GM12801 (cell line): ENCODE results near the gene OLFML2B.

Experiments
- TF ChIP-seq, protein P1 (sequence below): IDR thresholded peaks from one replicate; pipeline ENCODE4 v1.5.1; 2011; ENCODE audit warnings: control low read depth; ENCODE audit not compliant: insufficient read length; ENCODE audit errors: extremely low read depth

Gene OLFML2B

DNA sequence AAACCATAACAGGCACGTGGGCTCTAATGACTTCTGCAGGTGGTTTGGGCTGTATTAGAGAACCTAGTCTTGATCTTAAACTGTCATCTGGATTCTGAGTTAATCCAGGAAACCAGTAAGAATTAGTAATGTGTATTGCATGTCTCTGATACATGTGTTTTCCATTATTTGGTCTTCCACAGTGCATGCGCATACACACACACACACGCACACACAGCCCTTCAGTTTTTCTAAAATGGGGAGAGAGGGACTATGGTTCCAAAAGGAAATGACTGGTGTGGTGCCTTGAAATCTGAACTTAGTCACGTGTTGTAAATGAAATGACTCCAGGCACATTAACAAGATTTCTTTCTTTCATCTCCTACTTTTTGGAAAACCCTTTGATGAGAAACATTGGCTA, 67.6 kb downstream of the OLFML2B start:
- TF ChIP-seq, protein P1, sequence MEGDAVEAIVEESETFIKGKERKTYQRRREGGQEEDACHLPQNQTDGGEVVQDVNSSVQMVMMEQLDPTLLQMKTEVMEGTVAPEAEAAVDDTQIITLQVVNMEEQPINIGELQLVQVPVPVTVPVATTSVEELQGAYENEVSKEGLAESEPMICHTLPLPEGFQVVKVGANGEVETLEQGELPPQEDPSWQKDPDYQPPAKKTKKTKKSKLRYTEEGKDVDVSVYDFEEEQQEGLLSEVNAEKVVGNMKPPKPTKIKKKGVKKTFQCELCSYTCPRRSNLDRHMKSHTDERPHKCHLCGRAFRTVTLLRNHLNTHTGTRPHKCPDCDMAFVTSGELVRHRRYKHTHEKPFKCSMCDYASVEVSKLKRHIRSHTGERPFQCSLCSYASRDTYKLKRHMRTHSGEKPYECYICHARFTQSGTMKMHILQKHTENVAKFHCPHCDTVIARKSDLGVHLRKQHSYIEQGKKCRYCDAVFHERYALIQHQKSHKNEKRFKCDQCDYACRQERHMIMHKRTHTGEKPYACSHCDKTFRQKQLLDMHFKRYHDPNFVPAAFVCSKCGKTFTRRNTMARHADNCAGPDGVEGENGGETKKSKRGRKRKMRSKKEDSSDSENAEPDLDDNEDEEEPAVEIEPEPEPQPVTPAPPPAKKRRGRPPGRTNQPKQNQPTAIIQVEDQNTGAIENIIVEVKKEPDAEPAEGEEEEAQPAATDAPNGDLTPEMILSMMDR: no peak

GRCh38 chr1:161955606-161956005, 68.1 kb downstream of the OLFML2B start:
- TF ChIP-seq, protein P1: no peak

- TF ChIP-seq, protein P1: no peak
Measured at GRCh38 chr1:161954466-161954865, 69.2 kb downstream of the OLFML2B start.

DNA sequence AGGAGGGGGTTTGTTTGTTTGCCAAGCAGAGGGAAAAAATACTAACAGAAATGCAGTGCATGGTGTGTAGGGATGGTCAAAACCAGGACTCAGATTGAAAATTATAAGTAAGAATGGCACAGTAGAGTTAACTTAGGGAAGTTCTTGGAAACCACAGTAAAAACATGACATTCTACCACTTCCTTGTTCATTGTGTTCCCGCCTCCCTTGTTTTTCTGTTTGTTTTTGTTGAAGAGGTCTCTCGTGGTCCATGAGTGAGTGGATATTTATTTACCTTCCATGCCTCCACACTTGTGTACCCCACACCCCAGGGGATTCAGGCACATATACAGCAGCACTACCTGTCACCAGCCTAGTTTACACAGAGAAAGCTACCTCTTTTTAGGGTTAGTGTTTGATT, 69.6 kb downstream of the OLFML2B start:
- TF ChIP-seq, protein P1: no peak

GRCh38 chr1:161953256-161953920, 70.3 kb downstream of the OLFML2B start:
- TF ChIP-seq, protein P1: no peak

GRCh38 chr1:161952607-161953172, 71.0 kb downstream of the OLFML2B start:
- TF ChIP-seq, protein P1: no peak

DNA sequence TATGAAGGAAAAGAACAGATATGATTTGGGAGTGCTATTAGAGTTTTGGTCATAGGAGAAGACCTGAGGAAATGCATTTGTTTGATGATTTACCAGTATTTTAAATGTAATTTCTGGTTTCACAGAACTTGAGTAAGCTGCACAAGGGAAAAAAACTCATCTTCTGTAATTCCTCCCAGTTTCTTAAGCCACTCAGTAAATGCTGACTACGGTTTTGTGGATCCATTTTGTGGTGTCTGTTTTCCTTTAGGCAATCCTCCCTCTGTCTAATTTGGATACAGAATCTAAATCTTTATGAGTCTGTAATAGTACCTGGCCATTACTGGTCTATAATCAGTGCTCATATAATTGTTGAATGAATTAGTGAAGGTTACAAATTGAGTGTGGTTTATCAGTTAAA, 72.0 kb downstream of the OLFML2B start:
- TF ChIP-seq, protein P1: no peak
